HG03457 (cell line): ENCODE data around the gene ARID5A.

Experiments
- ATAC-seq: cut with Tn5 transposase; IDR thresholded peaks from one replicate; pipeline ENCODE4 v1.9.1; 2021; ENCODE audit warnings: moderate number of reproducible peaks; ENCODE audit not compliant: unreplicated experiment

ARID5A gene

GRCh38 chr2:96594691-96595152, 58.2 kb downstream of the ARID5A start:
- no peak for ATAC-seq

GRCh38 chr2:96596596-96596995, 60.0 kb downstream of the ARID5A start:
- no peak for ATAC-seq

- no peak for ATAC-seq
Observed at GRCh38 chr2:96599941-96600340, 63.4 kb downstream of the ARID5A start.

- ATAC-seq = no peak
Observed at GRCh38 chr2:96601382-96602292, 65.1 kb downstream of the ARID5A start.
